GM12892 (cell line): ENCODE results near the gene SLC35F1.

Experiments
- DNase-seq: peaks from one replicate; pipeline ENCODE4 v3.0.0; 2011; ENCODE audit not compliant: insufficient read length
- FAIRE-seq: peaks from 2 replicates; lab custom pipeline; 2011; peaks lifted over from hg19 to GRCh38; lab: Jason Lieb, UNC
- POLR2A ChIP-seq: IDR thresholded peaks from 2 replicates; pipeline ENCODE4 v1.6.1; 2011; ENCODE audit warnings: low read depth, low read length, control low read depth
- POLR2AphosphoS5 ChIP-seq: IDR thresholded peaks from 2 replicates; pipeline ENCODE4 v1.6.1; 2011; ENCODE audit warnings: low read depth, low read length, control low read depth
- TAF1 ChIP-seq: IDR thresholded peaks from 2 replicates; pipeline ENCODE4 v1.6.1; 2011; ENCODE audit warnings: low read depth, mild to moderate bottlenecking, control low read depth, low read length, borderline replicate concordance

Gene SLC35F1

GRCh38 chr6:118334634-118335033 is 427.6 kb downstream of the SLC35F1 start:
- FAIRE-seq (no peak), DNase-seq (no peak)
- TF ChIP-seq POLR2A (no peak), POLR2AphosphoS5 (no peak), TAF1 (no peak)

GRCh38 chr6:118335325-118335816 is 428.3 kb downstream of the SLC35F1 start:
- TF ChIP-seq POLR2A = no peak
- TF ChIP-seq POLR2AphosphoS5 = no peak
- no peak for TF ChIP-seq TAF1
- FAIRE-seq (no peak), DNase-seq (no peak)

GRCh38 chr6:118344014-118344670 is 437.1 kb downstream of the SLC35F1 start:
- FAIRE-seq = no peak
- TF ChIP-seq TAF1 (no peak), POLR2A (no peak), POLR2AphosphoS5 (no peak)
- no peak for DNase-seq

GRCh38 chr6:118350881-118351430 is 443.9 kb downstream of the SLC35F1 start:
- DNase-seq (no peak), FAIRE-seq (no peak)
- TF ChIP-seq TAF1 = no peak
- no peak for TF ChIP-seq POLR2AphosphoS5
- no peak for TF ChIP-seq POLR2A

GRCh38 chr6:118353564-118353963 is 446.5 kb downstream of the SLC35F1 start:
- DNase-seq (no peak), FAIRE-seq (no peak)

GRCh38 chr6:118354641-118355040 is 447.6 kb downstream of the SLC35F1 start:
- no peak for TF ChIP-seq POLR2AphosphoS5
- no peak for TF ChIP-seq POLR2A
- no peak for TF ChIP-seq TAF1
- FAIRE-seq (peak; percentile 24), DNase-seq (no peak)

More at GRCh38 chr6:118353564-118353963, 446.5 kb downstream of the SLC35F1 start:
- TF ChIP-seq TAF1 (no peak), POLR2AphosphoS5 (no peak), POLR2A (no peak)

- TF ChIP-seq POLR2A = no peak
- no peak for TF ChIP-seq TAF1
- TF ChIP-seq POLR2AphosphoS5 = no peak
- DNase-seq (no peak), FAIRE-seq (no peak)
Measured at GRCh38 chr6:118356054-118356453, 449.0 kb downstream of the SLC35F1 start.

- TF ChIP-seq TAF1 (no peak), POLR2AphosphoS5 (no peak), POLR2A (no peak)
- DNase-seq = no peak
- FAIRE-seq = no peak
Measured at GRCh38 chr6:118356686-118357085, 449.6 kb downstream of the SLC35F1 start.
